PC-9 (cell line): ENCODE measurements around the gene ZNF714.

Experiments
- EZH2 ChIP-seq: fragments of 200-600 bp; sonication (generic); IDR thresholded peaks from 2 replicates; pipeline ENCODE4 v1.8.0; 2017; ENCODE audit warnings: antibody characterized with exemption, low read depth
- TF ChIP-seq, protein P1 (sequence below): fragments of 200-600 bp; sonication (generic); conservative IDR thresholded peaks from 2 replicates; pipeline ENCODE4 v1.6.1; 2017; ENCODE audit warnings: mixed run types, antibody characterized with exemption, mild to moderate bottlenecking, moderate library complexity

DNA sequence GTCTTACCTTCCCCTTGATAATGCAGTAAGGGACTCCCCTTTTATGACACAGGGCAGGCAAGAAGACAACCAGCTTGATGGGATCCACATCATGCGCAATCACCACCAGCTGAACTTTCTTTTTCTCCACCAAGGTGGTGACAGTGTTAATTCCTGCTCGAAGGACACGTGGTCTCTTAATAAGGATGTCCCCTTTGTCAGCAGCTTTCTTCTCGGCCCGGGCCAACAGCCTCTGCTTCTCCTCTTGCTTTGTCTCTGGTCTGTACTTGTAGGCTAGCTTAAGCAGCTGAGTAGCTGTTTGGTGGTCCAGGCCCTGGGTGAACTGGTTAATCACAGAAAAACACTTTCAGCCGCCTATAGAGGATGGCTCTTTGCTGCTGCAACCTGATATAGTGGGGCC lies 67.9 kb downstream of the ZNF714 start:
- TF ChIP-seq, protein P1, sequence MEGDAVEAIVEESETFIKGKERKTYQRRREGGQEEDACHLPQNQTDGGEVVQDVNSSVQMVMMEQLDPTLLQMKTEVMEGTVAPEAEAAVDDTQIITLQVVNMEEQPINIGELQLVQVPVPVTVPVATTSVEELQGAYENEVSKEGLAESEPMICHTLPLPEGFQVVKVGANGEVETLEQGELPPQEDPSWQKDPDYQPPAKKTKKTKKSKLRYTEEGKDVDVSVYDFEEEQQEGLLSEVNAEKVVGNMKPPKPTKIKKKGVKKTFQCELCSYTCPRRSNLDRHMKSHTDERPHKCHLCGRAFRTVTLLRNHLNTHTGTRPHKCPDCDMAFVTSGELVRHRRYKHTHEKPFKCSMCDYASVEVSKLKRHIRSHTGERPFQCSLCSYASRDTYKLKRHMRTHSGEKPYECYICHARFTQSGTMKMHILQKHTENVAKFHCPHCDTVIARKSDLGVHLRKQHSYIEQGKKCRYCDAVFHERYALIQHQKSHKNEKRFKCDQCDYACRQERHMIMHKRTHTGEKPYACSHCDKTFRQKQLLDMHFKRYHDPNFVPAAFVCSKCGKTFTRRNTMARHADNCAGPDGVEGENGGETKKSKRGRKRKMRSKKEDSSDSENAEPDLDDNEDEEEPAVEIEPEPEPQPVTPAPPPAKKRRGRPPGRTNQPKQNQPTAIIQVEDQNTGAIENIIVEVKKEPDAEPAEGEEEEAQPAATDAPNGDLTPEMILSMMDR = no peak
- TF ChIP-seq EZH2 = no peak
